Mucosa of rectum (tissue), 2 donors: ENCODE data around the gene NDRG2.
A peak's percentile ranks its signal among the peaks of the same experiment; 100 is the strongest.
"Not testable (repeated sequence)": the region's sequence is repeated elsewhere in the genome, so short reads cannot be mapped to it uniquely, and the experiment has no call there.

Experiments used
- H3K27ac ChIP-seq, 2 donors: one replicate each; pipeline ENCODE4 v1.7.0; 2013; ENCODE audit warnings: inconsistent platforms in 2 of 2, low read depth in 2 of 2, low read length in 2 of 2
- H3K27me3 ChIP-seq, 2 donors: one replicate each; pipeline ENCODE4 v1.7.0; 2013; ENCODE audit warnings: low read length in 2 of 2; ENCODE audit not compliant: control insufficient read depth in 2 of 2, insufficient read depth in 2 of 2
- H3K36me3 ChIP-seq, 2 donors: one replicate each; pipeline ENCODE4 v1.7.0; 2013; ENCODE audit warnings: low read length in 2 of 2; ENCODE audit not compliant: control insufficient read depth in 2 of 2, insufficient read depth in 2 of 2
- H3K4me1 ChIP-seq, 2 donors: one replicate each; pipeline ENCODE4 v1.7.0; 2013; ENCODE audit warnings: low read length in 2 of 2, mild to moderate bottlenecking in 1 of 2; ENCODE audit not compliant: control insufficient read depth in 2 of 2, insufficient read depth in 2 of 2
- H3K4me3 ChIP-seq, 2 donors: one replicate each; pipeline ENCODE4 v1.7.0; 2013; ENCODE audit warnings: low read length in 2 of 2
- H3K9ac ChIP-seq, 2 donors: one replicate each; pipeline ENCODE4 v1.7.0; 2013; ENCODE audit warnings: low read length in 2 of 2, low read depth in 1 of 2, mild to moderate bottlenecking in 1 of 2
- H3K9me3 ChIP-seq, 2 donors: one replicate each; pipeline ENCODE4 v1.7.0; 2013; ENCODE audit warnings: low read length in 2 of 2; ENCODE audit not compliant: control insufficient read depth in 2 of 2
- donor health status: healthy.
- donor health status: Normal muscosa, but diverticular disease.

Gene NDRG2

GRCh38 chr14:21043974-21044618, 19.2 kb upstream of the NDRG2 start:
- Histone ChIP-seq H3K27me3 (no peaks in the 10 kb centered on the region), H3K4me1 (peaks cover 20 to 26% of the 10 kb centered on the region in 2 donors), H3K27ac (peak overlapping the region; percentile 30 to 39), H3K4me3 (no peak overlapping the region), H3K36me3 (no peaks in the 10 kb centered on the region), H3K9ac (peak overlapping the region in 1 of 2 donors; percentile 14), H3K9me3 (no peaks in the 10 kb centered on the region)

GRCh38 chr14:21043387-21043973, 18.6 kb upstream of the NDRG2 start:
- H3K36me3 ChIP-seq = no peaks in the 10 kb centered on the region
- no peak overlapping the region for H3K9ac ChIP-seq
- H3K9me3 ChIP-seq = no peaks in the 10 kb centered on the region
- H3K4me3 ChIP-seq = no peak overlapping the region
- H3K27me3 ChIP-seq = no peaks in the 10 kb centered on the region
- peak overlapping the region; percentile 24 to 30 for H3K27ac ChIP-seq
- H3K4me1 ChIP-seq = peaks cover 23 to 32% of the 10 kb centered on the region in 2 donors

- Histone ChIP-seq H3K27ac (peak overlapping the region in 1 of 2 donors; percentile 24), H3K9ac (no peak overlapping the region)
Observed at GRCh38 chr14:21042918-21043317, 18.1 kb upstream of the NDRG2 start.

GRCh38 chr14:21041676-21042433, 17.0 kb upstream of the NDRG2 start, which contains the start of gene RNASE7:
Gene RNASE7, plus strand, starts transcription at chr14:21042362. Its CDS starts 631 bp downstream, at chr14:21042993.
- peak within 1 kb of the TSS in 1 of 2 donors; percentile 24 for H3K27ac ChIP-seq
- no peaks in the 10 kb centered on the region for H3K9me3 ChIP-seq
- H3K9ac ChIP-seq = no peak within 1 kb of the TSS
- no peaks in the 10 kb centered on the region for H3K27me3 ChIP-seq
- peaks cover 25 to 34% of the 10 kb centered on the region in 2 donors for H3K4me1 ChIP-seq
- no peak within 1 kb of the TSS for H3K4me3 ChIP-seq
- H3K36me3 ChIP-seq = no peaks in the 10 kb centered on the region

More at GRCh38 chr14:21042918-21043317, 18.1 kb upstream of the NDRG2 start:
- Histone ChIP-seq H3K4me3 (no peak overlapping the region), H3K4me1 (peaks cover 25 to 34% of the 10 kb centered on the region in 2 donors), H3K27me3 (no peaks in the 10 kb centered on the region), H3K9me3 (no peaks in the 10 kb centered on the region), H3K36me3 (no peaks in the 10 kb centered on the region)

- not testable (repeated sequence) for H3K9me3 ChIP-seq, H3K36me3 ChIP-seq, H3K9ac ChIP-seq, H3K27me3 ChIP-seq, H3K4me3 ChIP-seq, H3K27ac ChIP-seq
- H3K4me1 ChIP-seq = peaks cover 25 to 34% of the 10 kb centered on the region in 2 donors
Observed at GRCh38 chr14:21040941-21041340, 16.1 kb upstream of the NDRG2 start.

GRCh38 chr14:21040370-21040925, 15.6 kb upstream of the NDRG2 start:
- H3K9me3 ChIP-seq = no peaks in the 10 kb centered on the region
- no peak overlapping the region for H3K9ac ChIP-seq
- no peaks in the 10 kb centered on the region for H3K36me3 ChIP-seq
- no peak overlapping the region for H3K27ac ChIP-seq
- H3K4me1 ChIP-seq = peaks cover 25 to 34% of the 10 kb centered on the region in 2 donors
- no peak overlapping the region for H3K4me3 ChIP-seq
- H3K27me3 ChIP-seq = no peaks in the 10 kb centered on the region

GRCh38 chr14:21039585-21040369, 14.9 kb upstream of the NDRG2 start:
- peak overlapping the region in 1 of 2 donors; percentile 31 for H3K9ac ChIP-seq
- H3K36me3 ChIP-seq = no peaks in the 10 kb centered on the region
- H3K9me3 ChIP-seq = no peaks in the 10 kb centered on the region
- peak overlapping the region; percentile 36 to 68 for H3K27ac ChIP-seq
- H3K4me3 ChIP-seq = no peak overlapping the region
- H3K27me3 ChIP-seq = no peaks in the 10 kb centered on the region
- peaks cover 25 to 34% of the 10 kb centered on the region in 2 donors for H3K4me1 ChIP-seq

DNA sequence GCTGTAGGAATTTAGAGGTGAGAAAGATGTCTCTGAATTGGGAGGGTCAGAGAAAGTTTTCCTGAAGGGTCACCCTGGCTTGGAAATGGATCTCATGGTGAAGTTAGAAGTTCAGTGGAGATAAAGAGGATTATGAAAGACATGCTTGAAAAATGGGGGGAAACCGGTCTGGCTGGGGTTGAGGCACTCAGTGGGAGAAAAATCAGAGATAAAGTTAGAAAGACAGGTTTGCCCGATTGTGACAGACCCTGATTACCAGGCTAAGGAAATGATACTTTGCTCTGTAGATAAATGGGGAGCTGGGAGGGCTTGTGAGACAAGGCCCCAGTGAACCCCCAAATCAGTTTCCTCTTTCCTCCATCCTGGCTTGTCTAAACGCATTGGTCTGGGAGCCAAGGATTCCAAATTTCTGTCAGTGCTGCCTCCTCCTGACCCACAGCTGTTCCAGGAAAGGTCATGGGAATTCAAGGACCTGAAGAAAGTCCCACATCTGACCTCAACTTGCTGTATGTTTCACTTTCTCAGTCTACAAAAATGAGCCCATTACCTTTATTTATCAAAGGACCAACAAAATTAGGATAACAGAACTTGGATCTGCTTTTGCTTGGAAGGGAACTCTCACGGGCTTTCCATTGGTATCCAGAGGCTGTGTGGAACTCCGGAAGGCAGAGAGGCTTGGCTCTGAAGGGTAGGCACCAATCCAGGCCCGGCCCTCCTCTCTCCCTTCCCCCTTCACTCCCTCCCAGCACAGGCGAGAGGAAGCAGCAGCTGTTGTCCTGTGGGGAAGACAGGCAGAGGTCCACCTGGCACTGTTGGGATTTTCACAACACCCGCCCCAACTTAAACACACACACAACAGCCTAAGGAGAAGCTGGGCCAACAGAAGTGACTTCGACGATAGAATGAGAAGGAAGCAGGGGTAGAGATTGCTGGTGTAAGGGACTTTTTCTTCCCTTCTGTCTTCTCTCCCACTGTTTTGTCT, 13.9 kb upstream of the NDRG2 start:
- Histone ChIP-seq H3K27ac (peak overlapping the region; percentile 36 to 68), H3K4me1 (peaks cover 23 to 29% of the 10 kb centered on the region in 2 donors), H3K36me3 (no peaks in the 10 kb centered on the region), H3K27me3 (no peaks in the 10 kb centered on the region), H3K9me3 (no peaks in the 10 kb centered on the region), H3K4me3 (peak overlapping the region in 1 of 2 donors; percentile 34), H3K9ac (peak overlapping the region; percentile 7 to 31)

- Histone ChIP-seq H3K27ac (no peak overlapping the region), H3K4me3 (no peak overlapping the region), H3K4me1 (peaks cover 14 to 15% of the 10 kb centered on the region in 2 donors), H3K9me3 (no peaks in the 10 kb centered on the region), H3K27me3 (no peaks in the 10 kb centered on the region), H3K9ac (no peak overlapping the region), H3K36me3 (no peaks in the 10 kb centered on the region)
Observed at GRCh38 chr14:21037156-21037555, 12.3 kb upstream of the NDRG2 start.
